ENCODE data around the gene SLC17A6. TPM values are rescaled to one million over a fixed set of nuclear protein-coding genes. Genes with fewer than 3 reads are reported as not detected.

Gene SLC17A6
- total and polyA plus RNA-seq, 2 donors (not counting 1 experiment from before 2014, with no cell fraction given): not detected

- intact Hi-C loops (cut with micrococcal nuclease): no loop called here
Observed at GRCh38 chr11:22387126-22387525, 48.9 kb downstream of the SLC17A6 start.

More at GRCh38 chr11:22387126-22387525, 48.9 kb downstream of the SLC17A6 start:
- no peak for DNase-seq
- Histone ChIP-seq H3K9me3 (ENCODE audit: control extremely low read depth in 1 of 3, control insufficient read depth in 2 of 3, insufficient read depth in 1 of 3, low read length in 2 of 3) (no peaks in the 10 kb centered on the region), H3K9ac (ENCODE audit: low read length) (no peak overlapping the region), H2AFZ (ENCODE audit: insufficient read depth, low read depth, low read length, poor library complexity, severe bottlenecking) (no peak overlapping the region), H3K4me1 (ENCODE audit: control insufficient read depth in 2 of 2, insufficient read depth in 2 of 2, low read length in 2 of 2) (no peaks in the 10 kb centered on the region), H3K79me2 (ENCODE audit: control insufficient read depth, insufficient read depth, low read length) (no peaks in the 10 kb centered on the region), H3K27me3 (replicated peaks in 1 of 4; ENCODE audit: control extremely low read depth in 1 of 4, control insufficient read depth in 3 of 4, insufficient read depth in 4 of 4, low read length in 3 of 4) (no peaks in the 10 kb centered on the region), H3K4me2 (replicated peaks; ENCODE audit: low read depth, low read length, poor library complexity, severe bottlenecking) (no peak overlapping the region), H3K36me3 (replicated peaks in 1 of 2; ENCODE audit: control extremely low read depth in 1 of 2, control insufficient read depth in 1 of 2, extremely low read depth in 1 of 2, insufficient read depth in 2 of 2, low read length in 1 of 2) (no peaks in the 10 kb centered on the region), H4K20me1 (ENCODE audit: control insufficient read depth, insufficient read depth, low read length, poor library complexity, severe bottlenecking) (no peaks in the 10 kb centered on the region), H3K4me3 (ENCODE audit: control extremely low read depth in 1 of 5, extremely low read depth in 1 of 5, insufficient read depth in 1 of 5, low read depth in 2 of 5, low read length in 4 of 5) (no peak overlapping the region), H3K27ac (ENCODE audit: low read length in 2 of 2) (no peak overlapping the region)
- Mint-ChIP-seq H3K4me3 (no peak overlapping the region), H3K9me3 (ENCODE audit: insufficient read depth) (no peaks in the 10 kb centered on the region), H3K27me3 (no peaks in the 10 kb centered on the region), H3K27ac (no peak overlapping the region), H3K4me1 (no peaks in the 10 kb centered on the region)
- TF ChIP-seq EZH2 (IDR thresholded peaks at IDR 0.05; ENCODE audit: borderline replicate concordance, insufficient read depth, low read depth, low read length, poor library complexity, severe bottlenecking) (no peak), CTCF (IDR thresholded peaks at IDR 0.05) (no peak)
- POLR2A ChIA-PET: no interaction called here
- no CpG with 5 or more reads among the region's 1 CpG for WGBS (ENCODE audit: insufficient coverage)
- ATAC-seq (ENCODE audit: low read depth): no peak
- CTCF ChIA-PET: no interaction called here
